ENCODE data around the gene CYP4B1. TPM values are rescaled to one million over a fixed set of nuclear protein-coding genes. Genes with fewer than 3 reads are reported as not detected.

Gene CYP4B1
- total and polyA plus RNA-seq, 2 experiments from 2014 or later = not detected

DNA sequence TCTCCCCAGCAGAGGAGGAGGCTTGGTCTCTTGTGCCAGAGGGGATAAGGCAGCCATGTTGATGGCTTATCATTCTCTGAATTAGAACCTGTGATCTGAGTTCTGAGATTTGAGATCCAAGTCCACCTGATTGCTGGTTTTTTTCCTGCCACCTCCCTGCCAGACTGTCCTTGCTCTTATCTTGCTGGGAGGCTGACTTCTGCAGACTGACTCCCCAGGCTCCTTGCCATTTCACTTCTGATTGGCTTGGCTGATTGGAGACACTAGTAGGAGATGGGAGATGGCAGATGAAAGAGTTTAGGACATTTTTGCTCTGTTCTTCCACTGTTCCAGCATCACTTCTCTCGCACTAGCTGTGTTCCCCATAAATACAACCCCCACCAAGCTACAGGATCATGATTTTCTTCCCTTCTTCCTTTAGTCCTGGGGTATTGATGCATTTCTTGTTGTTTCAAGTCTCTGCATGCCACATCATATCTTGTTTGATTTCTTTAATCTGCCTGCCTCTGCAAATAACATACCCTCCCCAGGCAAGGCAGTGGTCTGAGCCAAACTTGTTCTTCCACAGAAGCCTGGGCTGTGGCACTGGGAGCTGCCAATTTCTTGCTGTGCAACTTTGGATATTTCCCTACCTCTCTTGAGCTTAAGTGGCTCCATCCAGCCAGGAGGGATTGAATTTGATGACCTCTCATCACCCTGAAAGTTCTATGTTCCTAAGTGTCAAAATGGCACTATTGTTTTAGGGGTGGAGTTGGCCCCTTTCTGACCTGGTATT lies 963 bp upstream of the CYP4B1 start:
- TF ChIP-seq, protein P1, sequence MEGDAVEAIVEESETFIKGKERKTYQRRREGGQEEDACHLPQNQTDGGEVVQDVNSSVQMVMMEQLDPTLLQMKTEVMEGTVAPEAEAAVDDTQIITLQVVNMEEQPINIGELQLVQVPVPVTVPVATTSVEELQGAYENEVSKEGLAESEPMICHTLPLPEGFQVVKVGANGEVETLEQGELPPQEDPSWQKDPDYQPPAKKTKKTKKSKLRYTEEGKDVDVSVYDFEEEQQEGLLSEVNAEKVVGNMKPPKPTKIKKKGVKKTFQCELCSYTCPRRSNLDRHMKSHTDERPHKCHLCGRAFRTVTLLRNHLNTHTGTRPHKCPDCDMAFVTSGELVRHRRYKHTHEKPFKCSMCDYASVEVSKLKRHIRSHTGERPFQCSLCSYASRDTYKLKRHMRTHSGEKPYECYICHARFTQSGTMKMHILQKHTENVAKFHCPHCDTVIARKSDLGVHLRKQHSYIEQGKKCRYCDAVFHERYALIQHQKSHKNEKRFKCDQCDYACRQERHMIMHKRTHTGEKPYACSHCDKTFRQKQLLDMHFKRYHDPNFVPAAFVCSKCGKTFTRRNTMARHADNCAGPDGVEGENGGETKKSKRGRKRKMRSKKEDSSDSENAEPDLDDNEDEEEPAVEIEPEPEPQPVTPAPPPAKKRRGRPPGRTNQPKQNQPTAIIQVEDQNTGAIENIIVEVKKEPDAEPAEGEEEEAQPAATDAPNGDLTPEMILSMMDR (IDR thresholded peaks at IDR 0.05; ENCODE audit: low read depth, low read length) = no peak
- no peak overlapping the region for H3K4me3 ChIP-seq

DNA sequence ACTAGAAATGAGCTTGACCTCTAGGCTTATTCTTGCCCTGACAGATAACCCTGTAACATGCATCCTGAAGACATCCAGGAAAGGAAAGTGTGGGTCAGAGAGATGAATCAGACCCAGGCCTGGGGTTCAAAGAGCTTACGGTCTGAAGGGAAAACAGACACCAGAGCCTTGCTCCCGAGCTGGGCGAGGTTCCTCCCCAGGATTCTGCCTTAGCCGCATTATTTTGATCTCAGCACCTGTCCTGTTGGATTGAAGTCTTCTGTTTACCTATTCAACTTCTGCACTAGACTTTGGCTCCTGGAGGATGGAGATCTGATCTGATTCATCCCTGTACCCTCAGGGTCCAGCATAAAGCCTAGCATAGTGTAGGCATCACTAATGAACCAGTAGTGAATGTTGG lies 1.9 kb downstream of the CYP4B1 start:
- TF ChIP-seq, protein P1 (IDR thresholded peaks at IDR 0.05; ENCODE audit: low read depth, low read length) = no peak

More for the DNA sequence above, 963 bp upstream of the CYP4B1 start:
- Histone ChIP-seq H3K27ac (no peak overlapping the region), H3K36me3 (no peaks in the 10 kb centered on the region), H3K9me3 (ENCODE audit: low read depth) (no peaks in the 10 kb centered on the region), H3K27me3 (no peaks in the 10 kb centered on the region), H3K4me1 (ENCODE audit: low read depth) (no peaks in the 10 kb centered on the region)
- no peak for DNase-seq (ENCODE audit: low read depth in 1 of 2, low spot score in 1 of 2)

DNA sequence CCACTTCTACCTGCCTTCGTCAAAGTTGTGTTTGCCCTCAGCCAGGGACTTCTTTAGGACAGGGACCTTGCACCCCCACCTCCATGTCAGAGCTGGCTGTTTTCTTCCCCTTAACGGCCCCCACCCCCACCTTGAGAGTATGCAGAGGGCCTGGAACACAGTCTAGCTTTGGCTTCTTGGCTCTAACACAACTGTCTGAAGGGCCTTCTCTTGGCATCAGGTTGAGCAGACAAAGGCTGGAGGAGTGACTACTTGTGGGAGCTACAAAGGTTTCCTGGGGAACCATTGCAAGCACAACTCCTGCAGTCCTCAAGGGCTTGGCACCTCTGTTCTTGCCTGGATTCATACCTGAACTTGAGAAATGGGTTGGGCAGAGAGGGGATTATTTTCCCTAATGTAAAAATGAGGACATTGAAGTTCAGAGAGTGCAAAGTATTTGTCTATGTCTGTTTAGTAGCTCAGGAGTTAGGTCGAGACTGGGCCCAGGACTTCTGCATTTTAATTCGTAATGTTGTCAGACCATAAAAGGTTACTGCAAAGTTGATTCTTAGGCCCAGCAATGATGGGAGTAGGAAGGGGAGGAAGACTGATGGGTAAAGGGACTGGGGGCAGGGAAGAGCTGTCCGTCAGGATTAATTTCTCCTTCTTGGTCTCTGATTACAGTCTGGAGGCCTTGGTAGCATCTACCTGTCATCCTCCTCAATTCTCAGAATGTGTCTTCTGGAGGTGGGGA lies 2.6 kb downstream of the CYP4B1 start:
- Histone ChIP-seq H3K27ac (no peak overlapping the region), H3K4me1 (ENCODE audit: low read depth) (no peaks in the 10 kb centered on the region), H3K27me3 (no peaks in the 10 kb centered on the region)

More for the DNA sequence above, 1.9 kb downstream of the CYP4B1 start:
- no peak overlapping the region for H3K4me3 ChIP-seq
- H3K4me1 ChIP-seq (ENCODE audit: low read depth) = no peaks in the 10 kb centered on the region
- no peaks in the 10 kb centered on the region for H3K9me3 ChIP-seq (ENCODE audit: low read depth)
- no peak for DNase-seq (ENCODE audit: low read depth in 1 of 2, low spot score in 1 of 2)
- no peaks in the 10 kb centered on the region for H3K36me3 ChIP-seq
- no peak overlapping the region for H3K27ac ChIP-seq
- H3K27me3 ChIP-seq = no peaks in the 10 kb centered on the region

DNA sequence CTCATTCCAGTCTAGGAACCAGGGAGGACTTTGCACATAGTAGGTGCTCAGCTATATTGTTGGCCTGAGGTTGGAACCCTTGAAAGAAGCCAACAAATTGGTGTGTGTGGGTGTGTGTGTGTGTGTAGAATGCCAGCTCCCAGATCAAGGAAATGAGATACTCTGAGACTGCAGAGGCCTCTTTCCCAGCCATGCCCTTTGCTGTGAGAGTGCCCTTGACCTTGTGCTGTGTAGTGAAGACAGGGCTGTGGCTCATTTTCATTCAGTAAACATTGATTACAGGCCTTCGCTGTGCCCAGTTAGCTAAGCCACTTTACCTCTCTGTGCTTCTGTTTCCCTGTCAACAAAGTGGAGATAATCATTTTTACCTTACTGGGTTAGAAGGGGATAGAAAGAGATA lies 3.2 kb downstream of the CYP4B1 start:
- no peak overlapping the region for H3K27ac ChIP-seq
- H3K4me1 ChIP-seq (ENCODE audit: low read depth) = no peaks in the 10 kb centered on the region
- no peak for DNase-seq (ENCODE audit: low read depth in 1 of 2, low spot score in 1 of 2)
- no peaks in the 10 kb centered on the region for H3K27me3 ChIP-seq
- no peaks in the 10 kb centered on the region for H3K36me3 ChIP-seq
- H3K9me3 ChIP-seq (ENCODE audit: low read depth) = no peaks in the 10 kb centered on the region
- H3K4me3 ChIP-seq = no peak overlapping the region
- TF ChIP-seq, protein P1 (IDR thresholded peaks at IDR 0.05; ENCODE audit: low read depth, low read length) = no peak

More for the DNA sequence above, 2.6 kb downstream of the CYP4B1 start:
- no peak overlapping the region for H3K4me3 ChIP-seq
- no peaks in the 10 kb centered on the region for H3K9me3 ChIP-seq (ENCODE audit: low read depth)
- TF ChIP-seq, protein P1 (IDR thresholded peaks at IDR 0.05; ENCODE audit: low read depth, low read length) = no peak
- no peak for DNase-seq (ENCODE audit: low read depth in 1 of 2, low spot score in 1 of 2)
- H3K36me3 ChIP-seq = no peaks in the 10 kb centered on the region

DNA sequence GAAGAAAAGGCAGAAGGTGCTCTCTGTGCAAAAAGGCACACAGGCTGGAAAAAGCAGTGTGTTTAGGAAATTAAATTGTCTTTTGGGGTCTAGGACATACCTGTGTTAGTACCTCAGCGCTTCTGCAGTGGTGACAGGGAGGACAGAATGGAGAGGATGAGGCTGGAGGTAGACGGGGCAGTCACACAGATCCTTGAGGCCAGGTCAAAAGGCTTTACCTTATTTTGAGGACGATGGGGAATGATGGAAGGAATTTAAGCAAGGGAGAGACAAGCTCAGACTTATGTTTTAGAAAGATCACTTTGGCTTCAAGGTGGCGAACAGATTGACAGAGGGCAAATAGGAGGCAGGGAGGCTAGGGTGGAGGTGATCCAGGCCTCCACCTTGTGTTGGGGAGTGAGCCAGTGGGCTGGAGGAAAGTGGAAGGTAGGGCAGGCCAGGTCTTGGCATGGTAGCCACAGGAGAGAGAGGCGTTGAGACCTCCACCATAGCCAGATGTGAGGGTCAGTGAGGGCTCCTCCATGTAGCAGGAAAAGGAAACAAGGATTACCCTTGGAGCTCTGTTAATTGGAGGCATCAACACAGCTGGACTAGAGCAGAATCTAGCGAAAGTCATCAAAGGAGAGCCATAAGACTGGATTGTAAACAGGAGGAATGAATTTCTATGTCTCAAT lies 4.2 kb downstream of the CYP4B1 start:
- Histone ChIP-seq H3K4me3 (no peak overlapping the region), H3K9me3 (ENCODE audit: low read depth) (no peaks in the 10 kb centered on the region), H3K27ac (no peak overlapping the region), H3K4me1 (ENCODE audit: low read depth) (no peaks in the 10 kb centered on the region), H3K27me3 (no peaks in the 10 kb centered on the region), H3K36me3 (no peaks in the 10 kb centered on the region)
- no peak for DNase-seq (ENCODE audit: low read depth in 1 of 2, low spot score in 1 of 2)
- TF ChIP-seq, protein P1 (IDR thresholded peaks at IDR 0.05; ENCODE audit: low read depth, low read length) = no peak

All from cardiac muscle cell (in vitro differentiated cells and primary cell).